Glutamatergic neuron (in vitro differentiated cells): ENCODE results near the gene GLI3. TPM values are rescaled to one million over a fixed set of nuclear protein-coding genes. Genes with fewer than 3 reads are reported as not detected.

Experiments
- DNase-seq: peaks from one replicate; pipeline ENCODE4 v3.0.0; 2022
- H3K27ac Mint-ChIP-seq: one replicate; pipeline ENCODE4 v1.8.0; 2020; ENCODE audit warnings: mild to moderate bottlenecking, mixed read lengths, inconsistent platforms; ENCODE audit not compliant: unreplicated experiment
- H3K27me3 Mint-ChIP-seq: one replicate; pipeline ENCODE4 v1.8.0; 2020; ENCODE audit warnings: mild to moderate bottlenecking, moderate library complexity, mixed read lengths, inconsistent platforms; ENCODE audit not compliant: unreplicated experiment
- H3K36me3 Mint-ChIP-seq: one replicate; pipeline ENCODE4 v1.8.0; 2020; ENCODE audit warnings: mild to moderate bottlenecking, mixed read lengths, inconsistent platforms; ENCODE audit not compliant: unreplicated experiment
- H3K4me1 Mint-ChIP-seq: one replicate; pipeline ENCODE4 v1.8.0; 2020; ENCODE audit warnings: mild to moderate bottlenecking, low read depth, mixed read lengths, inconsistent platforms; ENCODE audit not compliant: unreplicated experiment
- H3K4me3 Mint-ChIP-seq: one replicate; pipeline ENCODE4 v1.8.0; 2020; ENCODE audit warnings: mild to moderate bottlenecking, mixed read lengths, inconsistent platforms; ENCODE audit not compliant: unreplicated experiment
- H3K9me3 Mint-ChIP-seq: one replicate; pipeline ENCODE4 v1.8.0; 2020; ENCODE audit warnings: mild to moderate bottlenecking, moderate library complexity, mixed read lengths, inconsistent platforms; ENCODE audit not compliant: unreplicated experiment
- CTCF ChIP-seq: fragments of 200-600 bp; sonication (generic); IDR thresholded peaks from one replicate; pipeline ENCODE4 v1.5.0; 2021; ENCODE audit not compliant: partially characterized antibody, unreplicated experiment
- total RNA-seq: library from RNA; stranded (reverse); fragmentation: NEBNext Ultra II Directional; extraction: Animal tissue kit (Norgen Biotek cat#: 25700); gene quantifications from one replicate; pipeline ENCODE4 v1.2.1, GENCODE V29; 2021; ENCODE audit not compliant: unreplicated experiment

Gene GLI3
- total RNA-seq, 1 donor from 2014 or later = 2.9 TPM

- no peak for DNase-seq
- Mint-ChIP-seq H3K27me3 (no peaks in the 10 kb centered on the region), H3K9me3 (no peaks in the 10 kb centered on the region), H3K4me1 (no peaks in the 10 kb centered on the region), H3K27ac (no peak overlapping the region), H3K36me3 (peaks cover 7% of the 10 kb centered on the region), H3K4me3 (no peak overlapping the region)
- TF ChIP-seq CTCF = no peak
Measured at GRCh38 chr7:42127232-42127622, 109.8 kb downstream of the GLI3 start.

GRCh38 chr7:42126475-42127231 is 110.4 kb downstream of the GLI3 start:
- H3K27me3 Mint-ChIP-seq = no peaks in the 10 kb centered on the region
- no peak for DNase-seq
- H3K9me3 Mint-ChIP-seq = no peaks in the 10 kb centered on the region
- H3K4me1 Mint-ChIP-seq = no peaks in the 10 kb centered on the region
- H3K27ac Mint-ChIP-seq = no peak overlapping the region
- H3K4me3 Mint-ChIP-seq = no peak overlapping the region
- H3K36me3 Mint-ChIP-seq = peaks cover 7% of the 10 kb centered on the region
- TF ChIP-seq CTCF = no peak

GRCh38 chr7:42125321-42125720 is 111.7 kb downstream of the GLI3 start:
- H3K36me3 Mint-ChIP-seq = peaks cover 4% of the 10 kb centered on the region
- H3K27ac Mint-ChIP-seq = no peak overlapping the region
- no peak for DNase-seq
- H3K9me3 Mint-ChIP-seq = no peaks in the 10 kb centered on the region
- no peak for TF ChIP-seq CTCF
- no peaks in the 10 kb centered on the region for H3K4me1 Mint-ChIP-seq
- peaks cover 3% of the 10 kb centered on the region for H3K27me3 Mint-ChIP-seq
- H3K4me3 Mint-ChIP-seq = no peak overlapping the region

- Mint-ChIP-seq H3K27me3 (peaks cover 3% of the 10 kb centered on the region), H3K9me3 (no peaks in the 10 kb centered on the region), H3K4me1 (no peaks in the 10 kb centered on the region), H3K27ac (no peak overlapping the region), H3K36me3 (no peaks in the 10 kb centered on the region), H3K4me3 (no peak overlapping the region)
- TF ChIP-seq CTCF = no peak
- no peak for DNase-seq
Measured at GRCh38 chr7:42123716-42124115, 113.3 kb downstream of the GLI3 start.

GRCh38 chr7:42120191-42120590 is 116.8 kb downstream of the GLI3 start:
- DNase-seq = no peak
- Mint-ChIP-seq H3K4me1 (no peaks in the 10 kb centered on the region), H3K27me3 (peaks cover 3% of the 10 kb centered on the region), H3K9me3 (no peaks in the 10 kb centered on the region), H3K4me3 (no peak overlapping the region), H3K36me3 (no peaks in the 10 kb centered on the region), H3K27ac (no peak overlapping the region)
- no peak for TF ChIP-seq CTCF
